ENCODE measurements around the gene GRM4.

DNA sequence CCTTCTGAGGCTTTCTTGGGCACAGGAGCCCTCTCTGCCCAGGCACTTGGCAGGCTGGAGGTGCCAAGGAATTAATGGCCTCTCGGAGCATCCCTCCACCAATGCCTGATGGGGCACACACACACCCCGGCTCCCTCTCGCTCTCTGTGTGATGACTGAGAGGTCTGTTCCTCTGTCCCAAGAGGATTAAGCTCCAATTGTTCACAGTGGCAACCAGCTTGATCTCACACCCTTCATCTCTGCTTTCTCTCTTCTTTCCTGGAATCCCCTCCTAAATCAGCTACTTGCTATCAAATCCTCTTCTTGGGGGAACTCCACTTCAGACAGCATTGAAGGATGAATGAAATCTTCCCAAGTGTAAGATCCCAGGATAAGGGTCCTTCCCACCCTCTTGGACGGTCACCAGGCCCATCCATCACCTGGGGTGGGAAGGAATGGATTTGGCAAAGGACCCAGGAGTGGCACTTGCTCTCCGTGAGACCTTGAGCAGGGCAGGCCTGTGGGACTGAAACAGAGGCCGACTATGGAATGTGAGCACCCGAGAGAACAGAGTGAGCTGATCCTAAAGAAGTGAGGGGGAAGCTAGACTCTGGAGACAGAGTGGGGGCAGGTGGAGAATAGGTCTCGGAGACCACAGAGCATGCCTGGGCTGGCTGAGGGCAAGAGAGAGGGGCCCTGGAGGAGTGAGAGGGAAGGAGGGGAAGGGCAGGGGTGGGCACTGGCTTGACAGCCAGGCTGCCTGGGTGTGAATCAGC is 93.6 kb downstream of the GRM4 start:
- TF ChIP-seq CTCF (IDR thresholded peaks at IDR 0.05) (no peak), POLR2A (IDR thresholded peaks at IDR 0.05) (no peak)

Data from ovary (tissue), 3 donors.